ENCODE results near the gene AKAP13. TPM values are rescaled to one million over a fixed set of nuclear protein-coding genes. Genes with fewer than 3 reads are reported as not detected.

AKAP13 gene
- total and polyA plus RNA-seq, 2 donors (not counting 1 experiment from before 2014, with no cell fraction given) = 73.8 to 358 TPM

DNA sequence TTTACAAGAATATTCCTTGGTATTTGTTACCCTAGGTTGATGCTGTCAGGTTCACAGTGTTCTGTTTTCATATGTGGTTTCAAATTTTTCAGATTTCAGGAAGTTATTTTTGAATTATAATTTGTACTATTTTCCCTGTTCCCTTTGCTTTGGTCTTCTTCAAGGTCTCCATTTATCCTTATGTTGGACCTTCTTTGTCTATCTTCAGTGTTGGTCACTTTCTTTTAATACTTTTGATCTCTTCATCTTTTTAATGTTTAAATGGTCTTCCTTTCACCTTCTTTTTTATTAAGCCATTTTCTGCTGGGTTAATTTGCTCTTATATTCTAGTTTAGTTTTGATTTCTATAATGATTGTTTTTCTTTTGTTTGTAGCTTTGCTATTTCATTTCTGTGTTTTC, 353.0 kb downstream of the AKAP13 start:
- Histone ChIP-seq H3K9ac (ENCODE audit: low read length) (no peak overlapping the region), H3K4me3 (ENCODE audit: control extremely low read depth in 1 of 5, extremely low read depth in 1 of 5, insufficient read depth in 1 of 5, low read depth in 2 of 5, low read length in 4 of 5) (no peak overlapping the region), H4K20me1 (ENCODE audit: control insufficient read depth, insufficient read depth, low read length, poor library complexity, severe bottlenecking) (no peaks in the 10 kb centered on the region), H3K79me2 (ENCODE audit: control insufficient read depth, insufficient read depth, low read length) (peaks cover 8% of the 10 kb centered on the region), H3K27ac (ENCODE audit: low read length in 2 of 2) (no peak overlapping the region), H3K4me2 (replicated peaks; ENCODE audit: low read depth, low read length, poor library complexity, severe bottlenecking) (no peak overlapping the region), H3K27me3 (replicated peaks in 1 of 4; ENCODE audit: control extremely low read depth in 1 of 4, control insufficient read depth in 3 of 4, insufficient read depth in 4 of 4, low read length in 3 of 4) (no peaks in the 10 kb centered on the region), H3K4me1 (ENCODE audit: control insufficient read depth in 2 of 2, insufficient read depth in 2 of 2, low read length in 2 of 2) (no peaks in the 10 kb centered on the region), H2AFZ (ENCODE audit: insufficient read depth, low read depth, low read length, poor library complexity, severe bottlenecking) (no peak overlapping the region), H3K9me3 (ENCODE audit: control extremely low read depth in 1 of 3, control insufficient read depth in 2 of 3, insufficient read depth in 1 of 3, low read length in 2 of 3) (peaks cover 1 to 9% (median 5%) of the 10 kb centered on the region in 3 donors), H3K36me3 (replicated peaks in 1 of 2; ENCODE audit: control extremely low read depth in 1 of 2, control insufficient read depth in 1 of 2, extremely low read depth in 1 of 2, insufficient read depth in 2 of 2, low read length in 1 of 2) (peaks cover 11 to 88% of the 10 kb centered on the region in 2 experiments)
- Mint-ChIP-seq H3K27me3 (no peaks in the 10 kb centered on the region), H3K4me3 (no peak overlapping the region), H3K9me3 (ENCODE audit: insufficient read depth) (no peaks in the 10 kb centered on the region), H3K27ac (no peak overlapping the region), H3K4me1 (peaks cover 3% of the 10 kb centered on the region)
- CTCF ChIA-PET = interaction anchor here (1.0 to 7.9 kb wide), 3 partner anchors 9 to 121 kb away, joined by 3 to 114 read pairs (median 4); no protein-coding TSS in a partner anchor
- POLR2A ChIA-PET = no interaction called here
- no peak for ATAC-seq (ENCODE audit: low read depth)
- DNase-seq = no peak
- intact Hi-C loops (cut with micrococcal nuclease) = no loop called here
- TF ChIP-seq, protein P1, sequence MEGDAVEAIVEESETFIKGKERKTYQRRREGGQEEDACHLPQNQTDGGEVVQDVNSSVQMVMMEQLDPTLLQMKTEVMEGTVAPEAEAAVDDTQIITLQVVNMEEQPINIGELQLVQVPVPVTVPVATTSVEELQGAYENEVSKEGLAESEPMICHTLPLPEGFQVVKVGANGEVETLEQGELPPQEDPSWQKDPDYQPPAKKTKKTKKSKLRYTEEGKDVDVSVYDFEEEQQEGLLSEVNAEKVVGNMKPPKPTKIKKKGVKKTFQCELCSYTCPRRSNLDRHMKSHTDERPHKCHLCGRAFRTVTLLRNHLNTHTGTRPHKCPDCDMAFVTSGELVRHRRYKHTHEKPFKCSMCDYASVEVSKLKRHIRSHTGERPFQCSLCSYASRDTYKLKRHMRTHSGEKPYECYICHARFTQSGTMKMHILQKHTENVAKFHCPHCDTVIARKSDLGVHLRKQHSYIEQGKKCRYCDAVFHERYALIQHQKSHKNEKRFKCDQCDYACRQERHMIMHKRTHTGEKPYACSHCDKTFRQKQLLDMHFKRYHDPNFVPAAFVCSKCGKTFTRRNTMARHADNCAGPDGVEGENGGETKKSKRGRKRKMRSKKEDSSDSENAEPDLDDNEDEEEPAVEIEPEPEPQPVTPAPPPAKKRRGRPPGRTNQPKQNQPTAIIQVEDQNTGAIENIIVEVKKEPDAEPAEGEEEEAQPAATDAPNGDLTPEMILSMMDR (IDR thresholded peaks at IDR 0.05) = no peak
- no peak for TF ChIP-seq EZH2 (IDR thresholded peaks at IDR 0.05; ENCODE audit: borderline replicate concordance, insufficient read depth, low read depth, low read length, poor library complexity, severe bottlenecking)

DNA sequence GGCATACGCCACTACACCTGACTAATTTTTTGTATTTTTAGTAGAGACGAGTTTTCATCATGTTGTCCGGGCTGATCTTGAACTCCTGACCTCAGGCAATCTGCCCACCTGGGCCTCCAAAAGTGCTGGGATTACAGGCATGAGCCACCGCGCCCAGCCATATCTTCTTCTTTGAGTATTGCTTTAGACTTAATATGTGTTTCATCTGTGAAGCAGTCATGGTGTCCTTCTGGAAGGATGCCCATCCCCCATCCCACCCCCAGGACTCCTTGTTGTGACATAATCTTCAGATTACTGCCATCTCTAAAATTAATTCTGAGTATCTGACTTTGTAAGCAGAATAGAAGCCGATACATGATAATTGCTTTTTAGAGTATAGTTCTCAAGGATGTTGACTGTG, 356.7 kb downstream of the AKAP13 start:
- H3K27me3 ChIP-seq (replicated peaks in 1 of 4; ENCODE audit: control extremely low read depth in 1 of 4, control insufficient read depth in 3 of 4, insufficient read depth in 4 of 4, low read length in 3 of 4) = no peaks in the 10 kb centered on the region
- ChIA-PET CTCF (no interaction called here), POLR2A (no interaction called here)
- no peak overlapping the region for H3K27ac Mint-ChIP-seq
- DNase-seq (no peak), ATAC-seq (ENCODE audit: low read depth) (no peak)
- H3K4me1 Mint-ChIP-seq = no peaks in the 10 kb centered on the region
- intact Hi-C loops (cut with micrococcal nuclease) = no loop called here
- H3K9me3 Mint-ChIP-seq (ENCODE audit: insufficient read depth) = no peaks in the 10 kb centered on the region
- no peak overlapping the region for H3K27ac ChIP-seq (ENCODE audit: low read length in 2 of 2)
- peaks cover 5% of the 10 kb centered on the region for H3K79me2 ChIP-seq (ENCODE audit: control insufficient read depth, insufficient read depth, low read length)
- no peak overlapping the region for H2AFZ ChIP-seq (ENCODE audit: insufficient read depth, low read depth, low read length, poor library complexity, severe bottlenecking)
- TF ChIP-seq, protein P1 (IDR thresholded peaks at IDR 0.05) = no peak
- no peak for TF ChIP-seq EZH2 (IDR thresholded peaks at IDR 0.05; ENCODE audit: borderline replicate concordance, insufficient read depth, low read depth, low read length, poor library complexity, severe bottlenecking)
- H3K36me3 ChIP-seq (replicated peaks in 1 of 2; ENCODE audit: control extremely low read depth in 1 of 2, control insufficient read depth in 1 of 2, extremely low read depth in 1 of 2, insufficient read depth in 2 of 2, low read length in 1 of 2) = peaks cover 11 to 83% of the 10 kb centered on the region in 2 experiments
- no peak overlapping the region for H3K4me3 Mint-ChIP-seq
- peaks cover 10% of the 10 kb centered on the region for H4K20me1 ChIP-seq (ENCODE audit: control insufficient read depth, insufficient read depth, low read length, poor library complexity, severe bottlenecking)
- H3K9ac ChIP-seq (ENCODE audit: low read length) = no peak overlapping the region
- no peak overlapping the region for H3K4me3 ChIP-seq (ENCODE audit: control extremely low read depth in 1 of 5, extremely low read depth in 1 of 5, insufficient read depth in 1 of 5, low read depth in 2 of 5, low read length in 4 of 5)
- no peaks in the 10 kb centered on the region for H3K4me1 ChIP-seq (ENCODE audit: control insufficient read depth in 2 of 2, insufficient read depth in 2 of 2, low read length in 2 of 2)
- 100% methylated on average over 2 of the region's 6 CpGs for WGBS (ENCODE audit: insufficient coverage)
- H3K4me2 ChIP-seq (replicated peaks; ENCODE audit: low read depth, low read length, poor library complexity, severe bottlenecking) = no peak overlapping the region
- peaks cover 1 to 9% (median 5%) of the 10 kb centered on the region in 3 donors for H3K9me3 ChIP-seq (ENCODE audit: control extremely low read depth in 1 of 3, control insufficient read depth in 2 of 3, insufficient read depth in 1 of 3, low read length in 2 of 3)
- no peaks in the 10 kb centered on the region for H3K27me3 Mint-ChIP-seq

Data from B cell (primary cell).